NCI-H1417 (cell line): ENCODE data around the gene BHLHE41.

Source experiments
- DNase-seq, 3 experiments: peaks; one replicate each; lab custom pipeline; 2025; lab: John Stamatoyannopoulos, UW

Gene BHLHE41

DNA sequence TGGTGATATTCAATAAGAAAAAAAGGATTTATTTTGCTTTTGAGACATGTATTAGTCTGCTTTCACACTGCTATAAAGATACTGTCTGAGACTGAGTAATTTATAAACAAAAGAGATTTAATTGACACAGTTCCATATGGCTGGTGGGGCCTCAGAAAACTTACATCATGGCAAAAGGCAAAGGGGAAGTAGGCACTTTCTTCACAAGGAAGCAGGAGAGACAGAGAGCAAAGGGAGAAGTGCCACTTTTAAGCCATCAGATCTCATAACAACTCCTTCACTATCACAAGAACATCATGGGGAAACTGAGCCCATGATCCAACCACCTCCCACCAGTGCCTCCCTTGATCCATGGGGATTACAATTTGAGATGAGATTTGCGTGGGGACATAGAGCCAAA is 43.9 kb downstream of the BHLHE41 start:
- DNase-seq, result no peak

DNA sequence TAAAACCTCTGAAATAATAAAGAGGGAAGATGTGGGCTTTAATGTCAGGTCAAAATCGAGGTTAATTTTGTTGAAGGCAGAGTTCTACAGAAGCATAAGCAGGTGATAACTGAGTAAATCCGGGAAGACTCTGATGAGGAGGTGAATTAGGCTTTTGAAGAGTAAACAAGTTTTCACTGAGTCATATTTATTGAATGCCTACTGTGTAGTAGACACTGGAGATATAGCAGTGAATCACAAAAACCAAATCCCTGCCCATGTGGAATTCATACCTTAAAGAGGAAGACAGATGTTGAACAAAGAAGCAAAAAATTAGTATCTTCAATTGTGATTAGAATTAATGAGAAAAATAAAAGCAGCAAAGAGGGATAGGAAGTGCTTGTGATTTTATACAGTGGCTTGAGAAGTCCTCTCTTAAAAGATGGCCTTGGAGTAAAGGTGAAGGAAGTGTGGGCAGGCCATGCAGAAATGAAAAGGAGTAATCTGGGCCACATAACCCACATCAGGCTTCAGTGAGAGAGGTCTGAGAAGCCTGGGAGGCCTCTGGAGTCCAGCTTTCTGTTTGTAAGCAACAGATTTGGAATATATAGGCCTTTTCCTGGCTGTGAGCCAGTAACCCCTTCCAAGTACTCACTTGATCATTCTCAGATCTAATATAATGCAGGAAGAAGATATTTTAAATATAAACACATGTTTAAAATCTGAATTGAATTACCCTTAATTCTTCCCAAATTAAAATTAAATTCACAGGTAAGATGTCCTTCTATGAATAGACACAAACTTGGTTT is 46.7 kb downstream of the BHLHE41 start:
- DNase-seq, result no peak
